DND-41 (cell line): Measurements from ENCODE around the gene LRRC74B.
"Not testable (repeated sequence)": the region's sequence is repeated elsewhere in the genome, so short reads cannot be mapped to it uniquely, and the experiment has no call there.

Experiments
- ATAC-seq: fragments of 200-7000 bp; cut with Tn5 transposase; 3 replicates; pipeline ENCODE4 v1.9.1; 2021; ENCODE audit warnings: low read depth; ENCODE audit not compliant: insufficient read depth
- DNase-seq: peaks from one replicate; pipeline ENCODE4 v3.0.0-alpha.2; 2020
- H2AFZ ChIP-seq: 2 replicates; pipeline ENCODE4 v1.6.0; 2012; ENCODE audit warnings: low read depth, low read length
- H3K27ac ChIP-seq: 2 replicates; pipeline ENCODE4 v1.5.1; 2012; ENCODE audit warnings: low read length, inconsistent platforms
- H3K27me3 ChIP-seq: fragments of 200-600 bp; sonication (generic); 2 replicates; pipeline ENCODE4 v1.6.0; 2012; ENCODE audit warnings: low read length, mild to moderate bottlenecking, inconsistent platforms; ENCODE audit not compliant: insufficient read depth, poor library complexity
- H3K36me3 ChIP-seq: 2 replicates; pipeline ENCODE4 v1.5.1; 2012; ENCODE audit warnings: low read length, inconsistent platforms; ENCODE audit not compliant: insufficient read depth
- H3K4me1 ChIP-seq: 2 replicates; pipeline ENCODE4 v1.5.1; 2012; ENCODE audit warnings: mild to moderate bottlenecking, low read length; ENCODE audit not compliant: insufficient read depth
- H3K4me2 ChIP-seq: 2 replicates; pipeline ENCODE4 v1.6.0; 2012; ENCODE audit warnings: mild to moderate bottlenecking, moderate library complexity, low read length, inconsistent platforms; ENCODE audit not compliant: insufficient read depth
- H3K4me3 ChIP-seq, 2 experiments: fragments of 200-600 bp in 1 of 2; shearing (Covaris generic) in 1 of 2; 2 replicates each; pipeline ENCODE4 v1.5.1; 2012 to 2016; ENCODE audit warnings: inconsistent platforms in 2 of 2, low read length in 2 of 2, mild to moderate bottlenecking in 2 of 2, low read depth in 1 of 2, moderate library complexity in 1 of 2
- H3K79me2 ChIP-seq: 2 replicates; pipeline ENCODE4 v1.6.0; 2012; ENCODE audit warnings: low read length, inconsistent platforms; ENCODE audit not compliant: insufficient read depth
- H3K9ac ChIP-seq: 2 replicates; pipeline ENCODE4 v1.6.0; 2012; ENCODE audit warnings: low read depth, mild to moderate bottlenecking, inconsistent platforms, low read length, moderate library complexity
- H3K9me3 ChIP-seq: 2 replicates; pipeline ENCODE4 v1.5.1; 2012; ENCODE audit warnings: low read length, moderate library complexity, mild to moderate bottlenecking, inconsistent platforms; ENCODE audit not compliant: insufficient read depth, severe bottlenecking
- H4K20me1 ChIP-seq: 2 replicates; pipeline ENCODE4 v1.6.0; 2012; ENCODE audit warnings: low read length; ENCODE audit not compliant: insufficient read depth
- EZH2 ChIP-seq: IDR thresholded peaks from 3 replicates; pipeline ENCODE4 v1.6.1; 2012; ENCODE audit warnings: borderline replicate concordance, low read depth, mild to moderate bottlenecking, moderate library complexity, low read length, inconsistent platforms; ENCODE audit not compliant: severe bottlenecking
- TF ChIP-seq, protein P1 (sequence below): IDR thresholded peaks from 2 replicates; pipeline ENCODE4 v1.5.1; 2012; ENCODE audit warnings: borderline replicate concordance, low read length, moderate library complexity, mild to moderate bottlenecking; ENCODE audit not compliant: poor library complexity, severe bottlenecking; ENCODE audit errors: extremely low read depth

The LRRC74B gene

DNA sequence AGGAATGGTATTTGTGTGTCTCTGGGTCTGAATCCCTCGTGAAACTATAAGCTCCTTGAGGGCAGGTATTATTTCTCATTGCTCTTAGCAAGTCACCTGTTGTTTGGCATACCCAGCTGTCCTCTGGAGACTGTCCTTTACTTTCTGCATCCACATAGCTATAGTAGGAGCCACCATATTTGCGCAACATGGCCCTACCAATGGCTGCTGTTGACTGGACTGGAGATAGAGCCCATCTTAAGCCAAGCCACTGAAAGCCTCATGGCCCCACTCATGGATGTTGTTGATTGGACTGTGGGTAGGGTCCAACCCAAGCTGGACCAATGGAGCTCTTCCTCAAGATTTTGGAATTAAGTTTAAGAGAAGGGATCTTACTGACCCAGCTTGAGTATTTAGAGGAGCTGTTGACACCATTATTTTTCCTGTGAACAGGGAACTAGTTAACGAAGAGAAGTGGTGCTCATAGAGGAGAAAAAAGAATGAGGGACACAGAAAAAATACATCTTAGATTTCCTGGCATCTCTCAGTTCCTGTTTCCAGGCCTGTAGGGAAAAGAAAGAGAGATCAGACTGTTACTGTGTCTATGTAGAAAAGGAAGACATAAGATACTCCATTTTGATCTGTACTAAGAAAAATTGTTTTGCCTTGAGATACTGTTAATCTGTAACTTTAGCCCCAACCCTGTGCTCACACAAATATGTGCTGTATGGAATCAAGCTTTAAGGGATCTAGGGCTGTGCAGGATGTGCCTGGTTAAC lies 47.2 kb downstream of the LRRC74B start:
- Histone ChIP-seq H2AFZ (no peak overlapping the region), H3K27me3 (peaks cover 3% of the 10 kb centered on the region), H3K4me2 (no peak overlapping the region), H3K4me1 (no peaks in the 10 kb centered on the region), H3K36me3 (no peaks in the 10 kb centered on the region), H4K20me1 (no peaks in the 10 kb centered on the region), H3K9me3 (no peaks in the 10 kb centered on the region), H3K4me3 (no peak overlapping the region), H3K9ac (no peak overlapping the region), H3K27ac (no peak overlapping the region), H3K79me2 (no peaks in the 10 kb centered on the region)
- ATAC-seq (no peak), DNase-seq (no peak)
- TF ChIP-seq EZH2, result no peak
- TF ChIP-seq, protein P1, sequence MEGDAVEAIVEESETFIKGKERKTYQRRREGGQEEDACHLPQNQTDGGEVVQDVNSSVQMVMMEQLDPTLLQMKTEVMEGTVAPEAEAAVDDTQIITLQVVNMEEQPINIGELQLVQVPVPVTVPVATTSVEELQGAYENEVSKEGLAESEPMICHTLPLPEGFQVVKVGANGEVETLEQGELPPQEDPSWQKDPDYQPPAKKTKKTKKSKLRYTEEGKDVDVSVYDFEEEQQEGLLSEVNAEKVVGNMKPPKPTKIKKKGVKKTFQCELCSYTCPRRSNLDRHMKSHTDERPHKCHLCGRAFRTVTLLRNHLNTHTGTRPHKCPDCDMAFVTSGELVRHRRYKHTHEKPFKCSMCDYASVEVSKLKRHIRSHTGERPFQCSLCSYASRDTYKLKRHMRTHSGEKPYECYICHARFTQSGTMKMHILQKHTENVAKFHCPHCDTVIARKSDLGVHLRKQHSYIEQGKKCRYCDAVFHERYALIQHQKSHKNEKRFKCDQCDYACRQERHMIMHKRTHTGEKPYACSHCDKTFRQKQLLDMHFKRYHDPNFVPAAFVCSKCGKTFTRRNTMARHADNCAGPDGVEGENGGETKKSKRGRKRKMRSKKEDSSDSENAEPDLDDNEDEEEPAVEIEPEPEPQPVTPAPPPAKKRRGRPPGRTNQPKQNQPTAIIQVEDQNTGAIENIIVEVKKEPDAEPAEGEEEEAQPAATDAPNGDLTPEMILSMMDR, result no peak

DNA sequence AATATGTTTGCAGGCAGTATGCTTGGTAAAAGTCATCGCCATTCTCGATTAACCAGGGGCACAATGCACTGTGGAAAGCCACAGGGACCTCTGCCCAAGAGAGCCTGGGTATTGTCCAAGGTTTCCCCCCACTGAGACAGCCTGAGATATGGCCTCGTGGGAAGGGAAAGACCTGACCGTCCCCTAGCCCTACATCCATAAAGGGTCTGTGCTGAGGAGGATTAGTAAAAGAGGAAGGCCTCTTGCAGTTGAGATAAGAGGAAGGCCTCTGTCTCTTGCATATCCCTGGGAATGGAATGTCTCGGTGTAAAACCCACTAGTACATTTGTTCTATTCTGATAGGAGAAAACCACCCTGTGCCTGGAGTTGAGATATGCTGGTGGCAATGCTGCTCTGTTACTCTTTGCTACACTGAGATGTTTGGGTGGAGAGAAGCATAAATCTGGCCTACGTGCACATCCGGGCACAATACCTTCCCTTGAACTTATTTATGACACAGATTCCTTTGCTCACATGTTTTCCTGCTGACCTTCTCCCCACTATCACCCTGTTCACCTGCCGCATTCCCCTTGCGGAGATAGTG lies 47.9 kb downstream of the LRRC74B start:
- not testable (repeated sequence) for H3K4me1 ChIP-seq, H3K79me2 ChIP-seq, H4K20me1 ChIP-seq, H3K36me3 ChIP-seq, H3K9ac ChIP-seq, DNase-seq, H3K4me3 ChIP-seq, H3K27ac ChIP-seq, H3K4me2 ChIP-seq, H3K27me3 ChIP-seq, ATAC-seq, H3K9me3 ChIP-seq, H2AFZ ChIP-seq

DNA sequence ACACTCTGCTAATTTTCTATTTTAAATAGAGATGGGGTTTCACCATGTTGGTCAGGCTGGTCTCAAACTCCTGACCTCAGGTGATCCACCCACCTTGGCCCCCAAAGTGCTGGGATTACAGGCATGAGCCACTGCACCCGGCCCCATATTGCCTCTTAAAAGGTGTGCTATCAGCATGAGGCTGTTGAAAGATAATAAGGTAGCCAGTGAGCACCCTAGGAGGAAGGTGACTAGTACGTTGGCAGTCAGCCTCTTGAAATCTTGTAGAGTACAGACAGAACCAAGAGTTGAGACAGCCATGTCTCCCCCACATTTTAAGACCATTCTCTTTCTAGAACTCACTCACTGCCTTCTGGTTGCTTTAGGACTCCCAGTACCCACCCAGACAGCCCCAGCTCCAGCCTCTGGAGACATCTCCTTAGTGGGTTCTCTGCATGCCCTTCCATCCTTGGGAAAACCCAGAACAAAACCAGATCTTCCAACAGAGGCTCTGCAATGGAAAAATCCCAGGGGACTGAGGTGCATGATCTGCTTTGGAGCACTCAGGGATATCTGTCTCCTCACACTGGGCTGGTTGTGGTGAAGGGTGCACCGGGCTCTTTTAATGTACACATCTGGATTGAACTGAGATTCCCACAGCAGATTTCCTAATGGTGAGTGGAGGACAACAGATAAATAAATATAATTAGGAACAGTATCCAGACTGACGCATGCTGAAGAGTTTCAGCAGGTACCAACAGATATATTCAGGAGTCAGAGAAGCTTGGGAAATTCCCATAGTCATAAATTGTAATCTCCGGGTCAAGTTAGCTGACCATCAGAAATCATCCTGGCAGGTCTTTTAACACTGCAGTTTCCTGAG lies 49.4 kb downstream of the LRRC74B start:
- DNase-seq, result no peak
- H3K27me3 ChIP-seq, result peaks cover 3% of the 10 kb centered on the region
- no peak overlapping the region for H3K27ac ChIP-seq
- H3K79me2 ChIP-seq, result no peaks in the 10 kb centered on the region
- no peaks in the 10 kb centered on the region for H3K4me1 ChIP-seq
- no peak overlapping the region for H3K9ac ChIP-seq
- H2AFZ ChIP-seq, result no peak overlapping the region
- no peak for TF ChIP-seq EZH2
- TF ChIP-seq, protein P1, result no peak
- H3K36me3 ChIP-seq, result no peaks in the 10 kb centered on the region
- H3K4me2 ChIP-seq, result no peak overlapping the region
- H3K9me3 ChIP-seq, result no peaks in the 10 kb centered on the region
- no peaks in the 10 kb centered on the region for H4K20me1 ChIP-seq
- no peak for ATAC-seq
- H3K4me3 ChIP-seq, result no peak overlapping the region

DNA sequence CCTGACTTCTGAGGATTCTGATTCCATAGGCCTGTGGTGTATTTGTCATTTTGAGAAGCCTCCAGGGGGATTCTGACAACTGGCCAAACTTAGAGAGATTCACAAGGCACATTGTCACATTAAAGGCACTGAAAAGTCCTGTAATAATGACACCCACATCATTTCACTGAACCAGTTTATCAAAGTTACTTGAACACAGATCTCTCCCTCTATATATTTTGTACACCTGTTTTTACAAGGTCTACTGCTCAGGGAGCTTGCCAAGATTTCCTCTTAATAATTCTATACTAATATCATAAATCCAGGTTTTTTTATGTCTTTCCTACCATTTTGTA lies 50.0 kb downstream of the LRRC74B start:
- Histone ChIP-seq H3K4me1 (no peaks in the 10 kb centered on the region), H3K9ac (no peak overlapping the region), H3K4me3 (no peak overlapping the region), H3K79me2 (no peaks in the 10 kb centered on the region), H4K20me1 (no peaks in the 10 kb centered on the region), H3K4me2 (no peak overlapping the region), H2AFZ (no peak overlapping the region), H3K27ac (no peak overlapping the region), H3K27me3 (peaks cover 3% of the 10 kb centered on the region), H3K9me3 (no peaks in the 10 kb centered on the region), H3K36me3 (no peaks in the 10 kb centered on the region)
- DNase-seq (no peak), ATAC-seq (no peak)
- no peak for TF ChIP-seq EZH2
- TF ChIP-seq, protein P1, result no peak

DNA sequence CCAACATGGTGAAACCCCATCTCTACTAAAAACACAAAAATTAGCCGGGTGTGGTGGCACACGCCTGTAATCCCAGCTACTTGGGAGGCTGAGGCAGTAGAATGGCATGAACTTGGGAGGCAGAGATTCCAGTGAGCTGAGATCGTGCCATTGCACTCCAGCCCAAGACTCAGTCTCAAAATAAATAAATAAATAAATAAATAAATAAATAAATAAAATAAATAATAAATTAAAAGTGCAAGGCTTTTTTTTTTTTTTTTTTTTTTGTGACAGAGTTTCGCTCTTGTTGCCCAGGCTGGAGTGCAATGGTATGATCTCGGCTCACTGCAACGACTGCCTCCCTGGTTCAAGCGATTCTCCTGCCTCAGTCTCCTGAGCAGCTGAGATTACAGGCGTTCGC lies 51.1 kb downstream of the LRRC74B start:
- not testable (repeated sequence) for H3K4me3 ChIP-seq, H3K4me2 ChIP-seq, H3K27ac ChIP-seq, H3K79me2 ChIP-seq, H3K4me1 ChIP-seq, DNase-seq, H3K27me3 ChIP-seq, H3K9me3 ChIP-seq, H2AFZ ChIP-seq, ATAC-seq, H4K20me1 ChIP-seq, H3K36me3 ChIP-seq, H3K9ac ChIP-seq
